Measurements from ENCODE around the gene THSD4.
A peak's percentile ranks its signal among the peaks of the same experiment; 100 is the strongest.

THSD4 gene

GRCh38 chr15:71646767-71647486 lies 531.7 kb downstream of the THSD4 start:
- DNase-seq (ENCODE audit: low spot score), result no peak
- peak overlapping the region in 1 of 2 donors; percentile 32 for H3K27ac ChIP-seq
- no peak for TF ChIP-seq CTCF (IDR thresholded peaks at IDR 0.05)
- no peak overlapping the region for H3K4me3 ChIP-seq

- no peak for DNase-seq (ENCODE audit: low spot score)
- no peak overlapping the region for H3K4me3 ChIP-seq
- peak overlapping the region; percentile 9 to 32 for H3K27ac ChIP-seq
- TF ChIP-seq CTCF (IDR thresholded peaks at IDR 0.05), result no peak
Observed at GRCh38 chr15:71647487-71647808, 532.2 kb downstream of the THSD4 start.

GRCh38 chr15:71648095-71648494 lies 532.8 kb downstream of the THSD4 start:
- no peak for DNase-seq (ENCODE audit: low spot score)
- no peak for TF ChIP-seq CTCF (IDR thresholded peaks at IDR 0.05)
- peak overlapping the region; percentile 9 to 32 for H3K27ac ChIP-seq
- no peak overlapping the region for H3K4me3 ChIP-seq

GRCh38 chr15:71649894-71650293 lies 534.6 kb downstream of the THSD4 start:
- DNase-seq (ENCODE audit: low spot score), result no peak
- no peak for TF ChIP-seq CTCF (IDR thresholded peaks at IDR 0.05)
- H3K4me3 ChIP-seq, result no peak overlapping the region
- H3K27ac ChIP-seq, result no peak overlapping the region

- Histone ChIP-seq H3K4me3 (no peak overlapping the region), H3K27ac (no peak overlapping the region)
- no peak for TF ChIP-seq CTCF (IDR thresholded peaks at IDR 0.05)
- no peak for DNase-seq (ENCODE audit: low spot score)
Observed at GRCh38 chr15:71650603-71651002, 535.3 kb downstream of the THSD4 start.

- no peak for TF ChIP-seq CTCF (IDR thresholded peaks at IDR 0.05)
- Histone ChIP-seq H3K27ac (no peak overlapping the region), H3K4me3 (no peak overlapping the region)
- no peak for DNase-seq (ENCODE audit: low spot score)
Observed at GRCh38 chr15:71651750-71652186, 536.5 kb downstream of the THSD4 start.

- peak overlapping the region in 1 of 2 donors; percentile 56 for H3K27ac ChIP-seq
- no peak overlapping the region for H3K4me3 ChIP-seq
- no peak for DNase-seq (ENCODE audit: low spot score)
- no peak for TF ChIP-seq CTCF (IDR thresholded peaks at IDR 0.05)
Observed at GRCh38 chr15:71654042-71654719, 538.9 kb downstream of the THSD4 start.
